Liver (tissue), 2 donors: ENCODE measurements around the gene TXNDC8.

Source experiments
- CTCF ChIP-seq: fragments of 150-350 bp; IDR thresholded peaks from 2 replicates; pipeline ENCODE4 v1.5.1; 2017; ENCODE audit warnings: improper control_type of control experiment, low read depth, low read length; ENCODE audit not compliant: missing input control
- TF ChIP-seq, protein P1 (sequence below): IDR thresholded peaks from 2 replicates; pipeline ENCODE4 v1.6.1; 2016; ENCODE audit warnings: antibody characterized with exemption, mild to moderate bottlenecking
- donor health status: healthy.

DNA sequence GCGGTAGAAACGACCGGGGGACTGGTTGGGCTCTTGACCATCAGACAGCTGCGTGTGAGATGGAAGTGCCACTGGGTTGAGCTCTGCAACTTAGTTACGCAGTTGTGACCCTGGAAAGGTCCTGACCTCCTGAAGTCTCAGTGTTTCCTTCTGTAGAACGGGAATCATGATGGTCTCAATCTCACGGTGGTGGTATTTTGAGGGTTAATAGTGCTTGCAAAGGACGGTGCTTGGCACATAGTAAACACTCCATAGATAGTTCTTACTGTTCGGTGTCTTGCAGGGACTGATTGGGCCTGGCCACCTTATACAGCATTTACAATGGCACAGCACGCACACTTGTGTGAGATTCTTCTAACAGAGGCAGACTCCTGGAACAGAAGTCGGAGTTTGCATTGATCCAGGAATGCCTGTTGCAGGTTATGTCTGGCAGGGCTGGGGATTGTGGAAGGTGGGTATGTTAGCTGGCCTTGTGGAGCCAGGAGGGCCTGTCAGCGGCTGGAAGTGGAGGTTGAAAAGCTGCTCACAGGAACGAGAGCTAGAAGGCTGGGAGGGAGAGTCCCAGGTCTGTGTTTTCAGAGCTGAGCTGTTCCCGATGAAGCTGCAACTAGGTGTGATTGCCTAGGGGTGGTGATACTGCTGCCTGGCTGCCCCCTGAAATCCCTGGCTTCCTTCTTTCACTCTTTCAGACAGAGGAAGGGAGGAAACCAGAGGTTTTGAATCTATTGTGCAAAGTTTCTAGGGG lies 80.4 kb downstream of the TXNDC8 start:
- TF ChIP-seq CTCF: no peak
- TF ChIP-seq, protein P1, sequence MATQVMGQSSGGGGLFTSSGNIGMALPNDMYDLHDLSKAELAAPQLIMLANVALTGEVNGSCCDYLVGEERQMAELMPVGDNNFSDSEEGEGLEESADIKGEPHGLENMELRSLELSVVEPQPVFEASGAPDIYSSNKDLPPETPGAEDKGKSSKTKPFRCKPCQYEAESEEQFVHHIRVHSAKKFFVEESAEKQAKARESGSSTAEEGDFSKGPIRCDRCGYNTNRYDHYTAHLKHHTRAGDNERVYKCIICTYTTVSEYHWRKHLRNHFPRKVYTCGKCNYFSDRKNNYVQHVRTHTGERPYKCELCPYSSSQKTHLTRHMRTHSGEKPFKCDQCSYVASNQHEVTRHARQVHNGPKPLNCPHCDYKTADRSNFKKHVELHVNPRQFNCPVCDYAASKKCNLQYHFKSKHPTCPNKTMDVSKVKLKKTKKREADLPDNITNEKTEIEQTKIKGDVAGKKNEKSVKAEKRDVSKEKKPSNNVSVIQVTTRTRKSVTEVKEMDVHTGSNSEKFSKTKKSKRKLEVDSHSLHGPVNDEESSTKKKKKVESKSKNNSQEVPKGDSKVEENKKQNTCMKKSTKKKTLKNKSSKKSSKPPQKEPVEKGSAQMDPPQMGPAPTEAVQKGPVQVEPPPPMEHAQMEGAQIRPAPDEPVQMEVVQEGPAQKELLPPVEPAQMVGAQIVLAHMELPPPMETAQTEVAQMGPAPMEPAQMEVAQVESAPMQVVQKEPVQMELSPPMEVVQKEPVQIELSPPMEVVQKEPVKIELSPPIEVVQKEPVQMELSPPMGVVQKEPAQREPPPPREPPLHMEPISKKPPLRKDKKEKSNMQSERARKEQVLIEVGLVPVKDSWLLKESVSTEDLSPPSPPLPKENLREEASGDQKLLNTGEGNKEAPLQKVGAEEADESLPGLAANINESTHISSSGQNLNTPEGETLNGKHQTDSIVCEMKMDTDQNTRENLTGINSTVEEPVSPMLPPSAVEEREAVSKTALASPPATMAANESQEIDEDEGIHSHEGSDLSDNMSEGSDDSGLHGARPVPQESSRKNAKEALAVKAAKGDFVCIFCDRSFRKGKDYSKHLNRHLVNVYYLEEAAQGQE: no peak
